Mucosa of descending colon (tissue), 3 donors: ENCODE results near the gene BET1L. TPM values are rescaled to one million over a fixed set of nuclear protein-coding genes. Genes with fewer than 3 reads are reported as not detected.

ENCODE experiments used
- ATAC-seq: fragments of 200-7000 bp; cut with Tn5 transposase; one replicate; pipeline ENCODE4 v1.9.1; 2020; ENCODE audit warnings: mild to moderate bottlenecking, moderate library complexity
- DNase-seq, 3 donors: peaks; one replicate each; pipeline ENCODE4 v3.0.0-alpha.2; 2020
- H3K36me3 ChIP-seq: fragments of 200-600 bp; one replicate; pipeline ENCODE4 v1.8.0; 2021; ENCODE audit warnings: low read depth, mild to moderate bottlenecking
- H3K4me1 ChIP-seq: fragments of 200-600 bp; one replicate; pipeline ENCODE4 v1.8.0; 2021; ENCODE audit warnings: low read depth, mild to moderate bottlenecking
- H3K4me3 ChIP-seq: fragments of 200-600 bp; one replicate; pipeline ENCODE4 v1.8.0; 2021; ENCODE audit warnings: mild to moderate bottlenecking
- H3K9me3 ChIP-seq: fragments of 200-600 bp; one replicate; pipeline ENCODE4 v1.8.0; 2021; ENCODE audit warnings: mild to moderate bottlenecking
- intact Hi-C, 2 donors: fragments of 100-400 bp; cut with DNase I in 1 of 2; cut with micrococcal nuclease in 1 of 2; formaldehyde crosslinking; loops; one replicate each; pipeline versions ENCODE4 v1.11.0 to v1.11.1; 2022; cut with DNase I, micrococcal nuclease
- total RNA-seq, 3 donors: library from RNA; stranded (reverse); fragmentation: NEBNext Ultra II Directional in 2 of 3; extraction: Animal tissue kit (Norgen Biotek cat#: 25700) in 2 of 3; gene quantifications; one replicate each; pipeline versions ENCODE4 v1.2.1 to v1.2.4, GENCODE V29; 2021 to 2023
- TF ChIP-seq, protein P1 (sequence below): fragments of 200-600 bp; IDR thresholded peaks from one replicate; pipeline ENCODE4 v1.8.0; 2022; ENCODE audit warnings: antibody characterized with exemption, mild to moderate bottlenecking
- donor health status: DM: no; HTN: no; CAD: no; lungs with moderate emphysema.
- donor health status: DM: no; HTN: no; CAD: no.
- donor health status: DM: no; HTN: yes; CAD: no.

BET1L gene
- total RNA-seq, 3 donors from 2014 or later, result 51.5 to 59.9 (median 55.8) TPM

DNA sequence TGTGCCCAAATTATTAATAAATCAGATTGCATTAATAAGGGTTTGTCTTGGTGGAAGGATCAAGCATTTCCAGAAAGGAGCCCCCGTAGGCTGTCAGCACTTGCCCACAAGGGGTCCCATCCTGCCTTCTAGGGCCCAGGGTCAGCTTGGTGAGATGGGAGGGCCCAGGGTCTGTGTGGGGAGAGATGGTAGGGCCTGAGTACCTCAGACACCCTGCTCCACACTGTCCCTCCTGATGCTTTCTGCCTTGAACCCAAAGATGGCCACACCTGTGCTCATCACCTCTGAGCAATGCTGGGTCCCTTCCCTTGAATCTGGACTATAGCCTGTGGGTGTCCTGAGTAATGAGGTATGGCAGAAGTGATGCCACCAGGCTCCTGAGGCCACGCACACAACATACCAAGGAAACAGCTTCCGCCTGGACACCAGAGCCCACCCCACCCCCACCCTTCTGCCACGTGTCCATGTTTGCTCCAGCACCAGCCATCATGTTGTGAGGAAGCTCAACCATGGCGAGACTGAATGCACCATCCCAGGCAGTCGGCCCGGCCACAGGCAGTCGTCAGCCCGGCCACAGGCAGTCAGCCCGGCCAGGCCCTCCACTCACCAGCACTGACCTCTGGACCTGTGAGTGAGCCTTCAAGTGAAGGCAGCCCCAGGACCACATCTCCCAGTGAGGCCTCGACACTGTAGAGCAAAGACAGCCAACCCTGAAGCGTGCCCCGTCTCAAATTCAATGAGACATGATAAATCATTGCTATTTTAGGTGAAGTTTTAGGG is 6.8 kb downstream of the BET1L start:
- DNase-seq (no peak), ATAC-seq (no peak)
- TF ChIP-seq, protein P1, sequence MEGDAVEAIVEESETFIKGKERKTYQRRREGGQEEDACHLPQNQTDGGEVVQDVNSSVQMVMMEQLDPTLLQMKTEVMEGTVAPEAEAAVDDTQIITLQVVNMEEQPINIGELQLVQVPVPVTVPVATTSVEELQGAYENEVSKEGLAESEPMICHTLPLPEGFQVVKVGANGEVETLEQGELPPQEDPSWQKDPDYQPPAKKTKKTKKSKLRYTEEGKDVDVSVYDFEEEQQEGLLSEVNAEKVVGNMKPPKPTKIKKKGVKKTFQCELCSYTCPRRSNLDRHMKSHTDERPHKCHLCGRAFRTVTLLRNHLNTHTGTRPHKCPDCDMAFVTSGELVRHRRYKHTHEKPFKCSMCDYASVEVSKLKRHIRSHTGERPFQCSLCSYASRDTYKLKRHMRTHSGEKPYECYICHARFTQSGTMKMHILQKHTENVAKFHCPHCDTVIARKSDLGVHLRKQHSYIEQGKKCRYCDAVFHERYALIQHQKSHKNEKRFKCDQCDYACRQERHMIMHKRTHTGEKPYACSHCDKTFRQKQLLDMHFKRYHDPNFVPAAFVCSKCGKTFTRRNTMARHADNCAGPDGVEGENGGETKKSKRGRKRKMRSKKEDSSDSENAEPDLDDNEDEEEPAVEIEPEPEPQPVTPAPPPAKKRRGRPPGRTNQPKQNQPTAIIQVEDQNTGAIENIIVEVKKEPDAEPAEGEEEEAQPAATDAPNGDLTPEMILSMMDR, result no peak
- peaks cover 3% of the 10 kb centered on the region for H3K4me1 ChIP-seq
- intact Hi-C loops, result no loop called here
- no peaks in the 10 kb centered on the region for H3K9me3 ChIP-seq
- peaks cover 5% of the 10 kb centered on the region for H3K36me3 ChIP-seq
- no peak overlapping the region for H3K4me3 ChIP-seq

DNA sequence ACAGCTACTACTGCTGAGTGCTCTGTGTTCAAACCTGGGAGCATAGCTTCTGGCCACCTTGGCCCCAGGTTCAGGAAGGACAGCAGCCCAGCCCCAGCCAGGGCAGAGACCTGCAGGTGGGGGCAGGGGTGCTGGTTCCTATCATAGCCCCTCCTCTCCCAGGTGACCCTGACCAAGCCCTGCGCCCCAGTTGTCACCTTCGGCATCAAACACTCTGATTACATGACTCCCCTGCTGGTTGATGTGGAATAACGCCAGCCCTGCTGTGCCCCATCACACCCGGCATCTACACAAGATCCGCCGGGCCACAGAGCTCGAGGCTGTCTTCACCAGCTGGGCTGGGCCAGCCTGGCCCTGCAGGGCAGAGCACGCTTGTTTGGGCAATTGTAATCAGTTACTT is 7.4 kb downstream of the BET1L start:
- peaks cover 4% of the 10 kb centered on the region for H3K36me3 ChIP-seq
- ATAC-seq, result peak; percentile 4

DNA sequence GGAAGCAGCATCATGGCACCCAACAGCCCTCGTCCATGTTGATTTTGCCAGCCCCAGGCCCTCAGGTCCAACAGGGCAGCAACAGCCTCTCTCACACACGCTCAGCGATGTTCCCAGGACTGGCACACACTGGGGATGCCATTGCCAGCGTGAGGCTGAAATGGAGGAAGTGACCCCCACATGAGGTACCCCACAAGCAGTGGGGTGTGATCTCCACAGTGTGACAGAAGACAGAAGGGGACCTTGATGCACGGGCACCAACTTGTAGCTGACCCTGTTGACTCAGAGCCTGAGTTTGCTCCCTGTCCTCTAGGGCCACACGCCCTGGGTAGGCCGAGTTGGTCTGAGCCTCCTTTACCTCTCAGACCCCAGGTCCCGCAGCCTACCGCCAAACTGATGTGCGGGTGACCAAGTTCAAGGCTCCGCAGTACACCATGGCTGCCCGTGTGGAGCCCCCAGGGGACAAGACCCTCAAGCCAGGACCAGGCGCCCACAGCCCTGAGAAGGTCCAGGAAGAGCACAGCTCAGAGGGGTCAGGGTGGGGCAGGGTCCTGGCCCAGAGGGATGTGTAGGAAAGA is 8.1 kb downstream of the BET1L start:
- TF ChIP-seq, protein P1, result no peak
- H3K4me3 ChIP-seq, result no peak overlapping the region
- no peaks in the 10 kb centered on the region for H3K9me3 ChIP-seq
- ATAC-seq (no peak), DNase-seq (peak in 1 of 3 donors; percentile 17)
- H3K4me1 ChIP-seq, result no peaks in the 10 kb centered on the region
- intact Hi-C loops, result no loop called here
- no peaks in the 10 kb centered on the region for H3K36me3 ChIP-seq

More for the DNA sequence above, 7.4 kb downstream of the BET1L start:
- H3K4me1 ChIP-seq, result no peaks in the 10 kb centered on the region
- no peaks in the 10 kb centered on the region for H3K9me3 ChIP-seq
- intact Hi-C loops, result no loop called here
- DNase-seq, result no peak
- H3K4me3 ChIP-seq, result no peak overlapping the region
- TF ChIP-seq, protein P1, result no peak

DNA sequence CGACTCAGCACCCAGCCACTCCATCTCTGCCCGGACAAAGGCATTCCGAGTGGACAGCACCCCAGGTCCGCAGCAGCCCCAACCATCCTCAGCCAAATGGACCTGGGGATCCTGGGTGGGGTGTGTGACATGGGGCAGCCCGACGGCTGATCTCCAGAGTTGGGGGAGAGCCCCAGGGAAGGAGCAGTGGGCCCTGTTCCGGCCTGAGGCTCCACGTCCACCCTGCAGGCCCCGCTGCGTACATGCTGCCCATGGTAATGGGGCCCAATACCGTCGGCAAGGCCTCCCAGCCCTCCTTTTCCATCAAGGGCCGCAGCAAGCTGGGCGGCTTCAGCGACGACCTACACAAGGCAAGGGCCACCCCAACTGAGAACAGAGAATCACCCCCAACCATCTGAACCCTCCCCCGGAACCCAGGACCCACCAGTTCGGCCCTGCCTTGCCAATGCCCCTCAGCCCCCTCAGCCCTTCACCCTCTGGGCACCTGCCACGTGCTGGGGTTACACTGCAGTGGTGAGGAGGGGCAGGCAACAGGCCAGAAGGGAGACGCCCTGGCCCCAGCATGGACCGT is 8.9 kb downstream of the BET1L start:
- peak; percentile 5 for ATAC-seq

DNA sequence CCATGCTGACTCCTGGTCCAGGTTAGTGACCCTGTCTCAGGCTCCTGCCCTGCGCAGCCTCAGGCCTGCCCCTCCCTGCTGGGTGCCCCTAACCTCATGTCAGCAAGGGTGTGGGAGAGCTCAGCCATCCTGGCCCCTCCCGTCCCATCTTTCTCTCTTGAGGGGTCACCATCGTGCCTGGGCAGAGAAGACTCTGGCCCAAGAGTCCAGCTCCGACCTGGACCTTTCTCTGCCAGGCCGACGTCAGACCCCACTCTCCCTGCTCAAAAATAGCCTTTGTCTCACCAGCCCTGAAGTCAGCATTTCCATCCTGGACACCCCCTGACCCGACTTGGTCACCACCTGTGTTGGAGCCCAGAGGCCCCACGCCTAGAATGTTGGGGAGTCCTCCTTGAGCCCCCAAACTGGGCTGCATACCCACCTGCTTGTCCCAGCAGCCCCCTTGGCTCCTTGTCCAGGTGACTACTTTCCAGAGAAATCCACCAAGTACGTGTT is 9.4 kb downstream of the BET1L start:
- intact Hi-C loops, result no loop called here
- TF ChIP-seq, protein P1, result no peak
- Histone ChIP-seq H3K4me1 (no peaks in the 10 kb centered on the region), H3K9me3 (no peaks in the 10 kb centered on the region), H3K4me3 (no peak overlapping the region), H3K36me3 (no peaks in the 10 kb centered on the region)
- ATAC-seq, result no peak
- no peak for DNase-seq

More for the DNA sequence above, 8.9 kb downstream of the BET1L start:
- DNase-seq, result peak in 1 of 3 donors; percentile 25
- no peaks in the 10 kb centered on the region for H3K4me1 ChIP-seq
- no peaks in the 10 kb centered on the region for H3K36me3 ChIP-seq
- no peak overlapping the region for H3K4me3 ChIP-seq
- intact Hi-C loops, result no loop called here
- H3K9me3 ChIP-seq, result no peaks in the 10 kb centered on the region
- TF ChIP-seq, protein P1, result no peak
